CD8-positive, alpha-beta memory T cell (primary cell): ENCODE data around the gene PANX2. TPM values are rescaled to one million over a fixed set of nuclear protein-coding genes. Genes with fewer than 3 reads are reported as not detected.
A peak's percentile ranks its signal among the peaks of the same experiment; 100 is the strongest.

Source experiments
- CTCF ChIA-PET: fragments of 350-600 bp; sonication (Branson Sonifier 250); formaldehyde crosslinking; loops from one replicate; lab custom pipeline; 2021; ENCODE audit warnings: antibody characterized with exemption; lab: Charles Lee
- POLR2A ChIA-PET: fragments of 350-600 bp; sonication (Branson Sonifier 250); formaldehyde crosslinking; loops from one replicate; lab custom pipeline; 2021; ENCODE audit warnings: antibody characterized with exemption; lab: Charles Lee
- DNase-seq, 5 donors: peaks; one replicate each; pipeline versions ENCODE4 v3.0.0 to v3.0.0-alpha.2; 2020 to 2022; ENCODE audit warnings: mixed read lengths in 1 of 5
- H3K27ac ChIP-seq: one replicate; pipeline ENCODE4 v1.7.0; 2013; ENCODE audit warnings: low read depth, mild to moderate bottlenecking, low read length, moderate library complexity
- H3K27me3 ChIP-seq: 2 replicates; pipeline ENCODE4 v1.7.0; 2013; ENCODE audit warnings: low read length, mild to moderate bottlenecking; ENCODE audit not compliant: insufficient read depth, poor library complexity, severe bottlenecking
- H3K36me3 ChIP-seq: 2 replicates; pipeline ENCODE4 v1.7.0; 2013; ENCODE audit warnings: mild to moderate bottlenecking, low read length, moderate library complexity; ENCODE audit not compliant: insufficient read depth
- H3K4me1 ChIP-seq: 2 replicates; pipeline ENCODE4 v1.7.0; 2013; ENCODE audit warnings: mild to moderate bottlenecking, low read length, moderate library complexity; ENCODE audit not compliant: insufficient read depth
- H3K4me3 ChIP-seq: 2 replicates; pipeline ENCODE4 v1.7.0; 2013; ENCODE audit warnings: mild to moderate bottlenecking, low read length
- H3K9me3 ChIP-seq: 2 replicates; pipeline ENCODE4 v1.7.0; 2013; ENCODE audit warnings: mild to moderate bottlenecking, low read length
- H3K27ac Mint-ChIP-seq, 8 donors: one replicate each; pipeline ENCODE4 v1.8.0; 2020 to 2021; ENCODE audit warnings: mixed read lengths in 8 of 8, mild to moderate bottlenecking in 6 of 8, inconsistent platforms in 3 of 8, moderate library complexity in 3 of 8
- H3K27me3 Mint-ChIP-seq, 2 donors: one replicate each; pipeline ENCODE4 v1.8.0; 2020 to 2021; ENCODE audit warnings: mixed read lengths in 2 of 2, mild to moderate bottlenecking in 1 of 2, moderate library complexity in 1 of 2
- H3K36me3 Mint-ChIP-seq, 3 donors: one replicate each; pipeline ENCODE4 v1.8.0; 2020 to 2021; ENCODE audit warnings: mixed read lengths in 3 of 3, inconsistent platforms in 1 of 3, mild to moderate bottlenecking in 1 of 3
- H3K4me1 Mint-ChIP-seq, 3 donors: one replicate each; pipeline ENCODE4 v1.8.0; 2020 to 2021; ENCODE audit warnings: mixed read lengths in 3 of 3, inconsistent platforms in 1 of 3, mild to moderate bottlenecking in 1 of 3
- H3K4me3 Mint-ChIP-seq, 7 donors: one replicate each; pipeline ENCODE4 v1.8.0; 2020 to 2021; ENCODE audit warnings: mixed read lengths in 7 of 7, mild to moderate bottlenecking in 6 of 7, moderate library complexity in 4 of 7, inconsistent platforms in 2 of 7
- H3K9me3 Mint-ChIP-seq, 5 donors: one replicate each; pipeline ENCODE4 v1.8.0; 2020 to 2022; ENCODE audit warnings: mixed read lengths in 5 of 5, mild to moderate bottlenecking in 3 of 5, moderate library complexity in 2 of 5, inconsistent platforms in 1 of 5
- polyA plus RNA-seq: library from polyadenylated mRNA; unstranded; fragments of 300-500 nt; fragmentation: Illumina TruSeq; gene quantifications from one replicate; pipeline ENCODE4 v1.2.3, GENCODE V29; 2021
- total RNA-seq, 2 experiments: library from RNA; stranded (reverse); gene quantifications; one replicate each; pipeline ENCODE4 v1.2.3, GENCODE V29; 2021

PANX2 gene
- total and polyA plus RNA-seq, 3 experiments from 2014 or later, result 1.7 to 1.8 TPM; not detected in 1

GRCh38 chr22:50216055-50216683 lies 45.6 kb downstream of the PANX2 start:
- no peaks in the 10 kb centered on the region for H3K4me1 ChIP-seq
- Mint-ChIP-seq H3K9me3 (no peaks in the 10 kb centered on the region), H3K27ac (peak overlapping the region in 1 of 8 donors; percentile 87), H3K36me3 (peaks cover 0 to 87% (median 2%) of the 10 kb centered on the region in 3 donors), H3K4me3 (no peak overlapping the region), H3K4me1 (peaks cover 9 to 28% (median 25%) of the 10 kb centered on the region in 3 donors), H3K27me3 (peaks cover 0 to 2% of the 10 kb centered on the region in 2 donors)
- CTCF ChIA-PET, result interaction anchor here (1.0 kb wide), 1 partner anchor 66 kb away, joined by 4 read pairs; no protein-coding TSS in a partner anchor
- POLR2A ChIA-PET, result no interaction called here
- no peaks in the 10 kb centered on the region for H3K9me3 ChIP-seq
- H3K27ac ChIP-seq, result no peak overlapping the region
- no peak overlapping the region for H3K4me3 ChIP-seq
- peaks cover 29% of the 10 kb centered on the region for H3K36me3 ChIP-seq
- H3K27me3 ChIP-seq, result no peaks in the 10 kb centered on the region
- no peak for DNase-seq

GRCh38 chr22:50216684-50217520 lies 46.4 kb downstream of the PANX2 start:
- Histone ChIP-seq H3K36me3 (peaks cover 34% of the 10 kb centered on the region), H3K4me1 (no peaks in the 10 kb centered on the region), H3K4me3 (no peak overlapping the region), H3K9me3 (no peaks in the 10 kb centered on the region), H3K27ac (no peak overlapping the region), H3K27me3 (no peaks in the 10 kb centered on the region)
- POLR2A ChIA-PET, result no interaction called here
- CTCF ChIA-PET, result no interaction called here
- Mint-ChIP-seq H3K27me3 (peaks cover 0 to 2% of the 10 kb centered on the region in 2 donors), H3K4me3 (no peak overlapping the region), H3K4me1 (peaks cover 8 to 25% (median 25%) of the 10 kb centered on the region in 3 donors), H3K9me3 (no peaks in the 10 kb centered on the region), H3K27ac (no peak overlapping the region), H3K36me3 (peaks cover 0 to 90% (median 2%) of the 10 kb centered on the region in 3 donors)
- DNase-seq, result no peak

DNA sequence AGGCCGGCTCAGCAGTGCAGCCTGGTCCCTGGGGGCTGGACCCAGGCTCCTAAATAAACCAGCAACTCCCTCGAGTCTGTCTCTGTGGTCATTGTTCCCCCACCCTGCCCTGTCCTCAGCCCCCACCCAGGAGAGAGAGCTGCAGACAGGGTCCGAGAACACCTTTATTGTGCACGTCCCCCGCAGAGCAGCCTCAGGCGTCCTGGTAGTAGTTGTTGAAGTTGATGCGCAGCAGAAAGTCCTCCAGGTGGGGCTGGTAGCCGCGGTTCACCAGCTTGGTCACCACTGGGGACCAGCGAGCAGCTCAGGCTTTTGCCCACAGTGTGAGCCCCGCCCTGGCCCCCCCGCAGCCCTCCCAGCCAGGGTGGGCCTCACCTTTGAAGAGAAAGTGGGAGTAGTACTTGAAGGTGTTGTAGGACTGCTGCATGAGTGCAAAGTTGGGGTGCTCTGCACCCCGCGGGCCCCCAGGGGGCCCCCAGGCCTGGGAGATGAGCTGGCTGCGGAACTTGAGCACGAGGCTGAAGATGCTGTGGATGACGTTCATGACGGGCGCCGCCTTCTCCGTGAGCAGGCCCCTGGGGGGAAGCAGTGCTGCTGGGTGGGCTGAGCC lies 47.1 kb downstream of the PANX2 start:
- Histone ChIP-seq H3K9me3 (no peaks in the 10 kb centered on the region), H3K4me1 (no peaks in the 10 kb centered on the region), H3K4me3 (no peak overlapping the region), H3K36me3 (peaks cover 34% of the 10 kb centered on the region), H3K27me3 (no peaks in the 10 kb centered on the region), H3K27ac (no peak overlapping the region)
- Mint-ChIP-seq H3K9me3 (no peaks in the 10 kb centered on the region), H3K4me1 (peaks cover 7 to 19% (median 17%) of the 10 kb centered on the region in 3 donors), H3K27ac (peak overlapping the region in 1 of 8 donors; percentile 29), H3K27me3 (peaks cover 0 to 2% of the 10 kb centered on the region in 2 donors), H3K4me3 (no peak overlapping the region), H3K36me3 (peaks cover under 1 to 90% (median 2%) of the 10 kb centered on the region in 3 donors)
- POLR2A ChIA-PET, result no interaction called here
- DNase-seq, result no peak
- CTCF ChIA-PET, result no interaction called here

GRCh38 chr22:50218153-50218995 lies 47.8 kb downstream of the PANX2 start:
- no peaks in the 10 kb centered on the region for H3K27me3 ChIP-seq
- no peak for DNase-seq
- Mint-ChIP-seq H3K27me3 (peaks cover 0 to 2% of the 10 kb centered on the region in 2 donors), H3K36me3 (peaks cover 2 to 90% (median 3%) of the 10 kb centered on the region in 3 donors), H3K27ac (no peak overlapping the region), H3K4me3 (peak overlapping the region in 1 of 7 donors; percentile 44), H3K4me1 (peaks cover 5 to 12% (median 11%) of the 10 kb centered on the region in 3 donors), H3K9me3 (no peaks in the 10 kb centered on the region)
- H3K4me1 ChIP-seq, result no peaks in the 10 kb centered on the region
- CTCF ChIA-PET, result interaction anchor here (1.0 kb wide), 1 partner anchor 8 kb away, joined by 3 read pairs; no protein-coding TSS in a partner anchor
- H3K4me3 ChIP-seq, result no peak overlapping the region
- H3K9me3 ChIP-seq, result no peaks in the 10 kb centered on the region
- H3K36me3 ChIP-seq, result peaks cover 33% of the 10 kb centered on the region
- no peak overlapping the region for H3K27ac ChIP-seq
- POLR2A ChIA-PET, result no interaction called here

DNA sequence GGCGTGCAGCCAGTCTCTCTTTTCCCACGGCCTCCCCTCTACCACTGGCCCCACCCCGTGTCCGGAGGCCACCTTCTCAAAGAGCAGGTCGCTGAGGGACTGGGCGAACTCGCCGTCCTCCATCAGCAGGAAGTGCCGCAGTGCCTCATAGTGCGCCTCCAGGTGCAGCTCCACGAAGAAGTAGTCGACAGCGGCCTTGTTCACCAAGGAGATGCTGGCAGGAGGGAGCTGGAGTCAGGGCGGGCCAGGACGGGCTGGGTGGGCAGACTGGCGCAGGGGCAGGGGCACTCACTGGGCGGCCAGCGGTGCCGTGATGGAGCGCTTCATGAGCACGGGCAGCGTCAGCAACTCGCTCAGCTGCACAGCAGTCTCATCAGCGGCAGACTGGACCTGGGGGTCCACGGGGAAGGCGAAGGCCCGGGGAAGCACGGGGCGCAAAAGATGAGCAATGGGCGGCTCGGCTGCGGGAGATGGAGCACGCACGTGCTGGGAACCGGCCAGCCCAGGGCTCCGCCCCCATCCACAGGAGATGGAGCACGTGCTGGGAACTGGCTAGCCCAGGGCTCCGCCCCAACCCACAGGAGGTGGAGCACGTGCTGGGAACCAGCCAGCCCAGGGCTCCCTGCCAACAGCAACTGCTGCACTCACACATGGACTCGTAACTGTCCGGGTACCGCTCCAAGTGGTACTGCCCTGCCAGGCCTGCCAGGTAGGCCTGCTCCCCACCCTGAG lies 48.6 kb downstream of the PANX2 start:
- ChIA-PET POLR2A (no interaction called here), CTCF (interaction anchor here (1.0 kb wide), 1 partner anchor 8 kb away, joined by 3 read pairs; no protein-coding TSS in a partner anchor)
- no peaks in the 10 kb centered on the region for H3K4me1 ChIP-seq
- H3K4me3 ChIP-seq, result no peak overlapping the region
- H3K27ac ChIP-seq, result no peak overlapping the region
- H3K36me3 ChIP-seq, result peaks cover 37% of the 10 kb centered on the region
- Mint-ChIP-seq H3K36me3 (peaks cover 2 to 90% (median 3%) of the 10 kb centered on the region in 3 donors), H3K27ac (peak overlapping the region in 1 of 8 donors; percentile 71), H3K4me1 (peaks cover 3 to 5% (median 5%) of the 10 kb centered on the region in 3 donors), H3K27me3 (peaks cover 0 to 2% of the 10 kb centered on the region in 2 donors), H3K4me3 (no peak overlapping the region), H3K9me3 (no peaks in the 10 kb centered on the region)
- no peaks in the 10 kb centered on the region for H3K9me3 ChIP-seq
- DNase-seq, result no peak
- no peaks in the 10 kb centered on the region for H3K27me3 ChIP-seq

- no peak for DNase-seq
- peaks cover 34% of the 10 kb centered on the region for H3K36me3 ChIP-seq
- H3K4me3 Mint-ChIP-seq, result no peak overlapping the region
- no peaks in the 10 kb centered on the region for H3K9me3 ChIP-seq
- H3K36me3 Mint-ChIP-seq, result peaks cover 3 to 91% (median 4%) of the 10 kb centered on the region in 3 donors
- no peak overlapping the region for H3K27ac ChIP-seq
- ChIA-PET CTCF (interaction anchor here (1.0 to 1.1 kb wide), 2 partner anchors 9 to 250 kb away, joined by 3 read pairs; no protein-coding TSS in a partner anchor), POLR2A (no interaction called here)
- H3K4me1 ChIP-seq, result no peaks in the 10 kb centered on the region
- H3K4me3 ChIP-seq, result no peak overlapping the region
- H3K27me3 ChIP-seq, result no peaks in the 10 kb centered on the region
- H3K4me1 Mint-ChIP-seq, result peaks cover 0 to 1% (median under 1%) of the 10 kb centered on the region in 3 donors
- H3K27me3 Mint-ChIP-seq, result no peaks in the 10 kb centered on the region
- H3K9me3 Mint-ChIP-seq, result no peaks in the 10 kb centered on the region
- H3K27ac Mint-ChIP-seq, result no peak overlapping the region
Measured at GRCh38 chr22:50219800-50220602, 49.5 kb downstream of the PANX2 start.
